HL-60 (cell line): ENCODE data around the gene DENND1A.

Source experiments
- DNase-seq, 2 experiments: peaks; one replicate each; pipeline ENCODE4 v3.0.0-alpha.2; 2010 to 2020; ENCODE audit warnings: low read depth in 1 of 2, low spot score in 1 of 2
- H3K27ac ChIP-seq: fragments of 250-450 bp; sonication (Bioruptor Pico); replicated peaks from 2 replicates; pipeline ENCODE4 v1.5.1; 2020; ENCODE audit warnings: mild to moderate bottlenecking, moderate library complexity
- H3K27me3 ChIP-seq: fragments of 250-450 bp; sonication (Bioruptor Pico); 2 replicates; pipeline ENCODE4 v1.5.1; 2021; ENCODE audit warnings: mild to moderate bottlenecking, moderate library complexity; ENCODE audit not compliant: insufficient read depth, poor library complexity, severe bottlenecking
- H3K4me3 ChIP-seq: replicated peaks from 2 replicates; pipeline ENCODE4 v1.5.1; 2011; ENCODE audit warnings: mild to moderate bottlenecking, control low read depth, low read length; ENCODE audit not compliant: insufficient read depth
- GABPA ChIP-seq: IDR thresholded peaks from 2 replicates; pipeline ENCODE4 v1.6.1; 2012; ENCODE audit warnings: low read depth
- POLR2AphosphoS5 ChIP-seq: IDR thresholded peaks from 2 replicates; pipeline ENCODE4 v1.6.1; 2012; ENCODE audit warnings: low read depth
- SPI1 ChIP-seq: IDR thresholded peaks from 2 replicates; pipeline ENCODE4 v1.6.1; 2012; ENCODE audit warnings: low read depth, mild to moderate bottlenecking, borderline replicate concordance
- TF ChIP-seq, protein P1 (sequence below): IDR thresholded peaks from one replicate; pipeline ENCODE4 v1.5.1; 2011; ENCODE audit warnings: low read length, control low read depth, inconsistent platforms; ENCODE audit not compliant: insufficient read depth
- TF ChIP-seq, protein P2 (sequence below): IDR thresholded peaks from 2 replicates; pipeline ENCODE4 v1.6.1; 2012; ENCODE audit warnings: low read depth; ENCODE audit not compliant: insufficient replicate concordance

The DENND1A gene

DNA sequence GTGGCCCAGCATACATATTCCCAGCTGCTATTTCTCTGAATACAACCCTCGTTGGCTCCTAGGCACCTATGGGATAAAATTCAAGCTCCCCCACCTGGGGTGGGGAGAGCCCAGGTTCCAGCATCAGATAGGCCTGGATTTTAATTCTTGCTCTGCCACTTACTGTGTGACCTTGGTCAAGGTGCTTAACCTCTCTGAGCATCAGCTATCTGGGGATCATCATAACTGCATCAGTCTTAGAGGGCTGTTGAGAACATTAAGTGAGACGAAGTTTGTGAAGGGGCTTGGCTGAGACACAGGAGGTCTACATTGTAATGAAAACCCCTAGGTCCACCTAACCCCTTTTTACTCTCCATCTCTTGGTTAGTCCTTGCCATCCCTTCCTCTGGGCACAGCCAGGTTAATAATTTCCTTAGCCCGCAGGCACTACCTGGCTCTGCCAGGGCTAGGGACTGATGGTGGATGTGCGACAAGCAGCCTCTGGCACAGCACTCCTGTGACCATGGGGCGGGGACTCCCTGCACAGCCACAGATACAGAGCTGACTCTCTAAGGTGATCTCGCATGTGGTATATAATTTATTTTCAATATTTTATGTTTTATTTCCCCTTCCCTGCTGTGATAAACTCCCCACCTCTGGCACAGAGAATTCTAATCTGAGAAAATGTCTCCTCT lies 505.2 kb downstream of the DENND1A start:
- Histone ChIP-seq H3K4me3 (no peak overlapping the region), H3K27me3 (no peaks in the 10 kb centered on the region), H3K27ac (no peak overlapping the region)
- DNase-seq, result no peak
- TF ChIP-seq GABPA (no peak), SPI1 (no peak), POLR2AphosphoS5 (no peak)
- TF ChIP-seq, protein P1, sequence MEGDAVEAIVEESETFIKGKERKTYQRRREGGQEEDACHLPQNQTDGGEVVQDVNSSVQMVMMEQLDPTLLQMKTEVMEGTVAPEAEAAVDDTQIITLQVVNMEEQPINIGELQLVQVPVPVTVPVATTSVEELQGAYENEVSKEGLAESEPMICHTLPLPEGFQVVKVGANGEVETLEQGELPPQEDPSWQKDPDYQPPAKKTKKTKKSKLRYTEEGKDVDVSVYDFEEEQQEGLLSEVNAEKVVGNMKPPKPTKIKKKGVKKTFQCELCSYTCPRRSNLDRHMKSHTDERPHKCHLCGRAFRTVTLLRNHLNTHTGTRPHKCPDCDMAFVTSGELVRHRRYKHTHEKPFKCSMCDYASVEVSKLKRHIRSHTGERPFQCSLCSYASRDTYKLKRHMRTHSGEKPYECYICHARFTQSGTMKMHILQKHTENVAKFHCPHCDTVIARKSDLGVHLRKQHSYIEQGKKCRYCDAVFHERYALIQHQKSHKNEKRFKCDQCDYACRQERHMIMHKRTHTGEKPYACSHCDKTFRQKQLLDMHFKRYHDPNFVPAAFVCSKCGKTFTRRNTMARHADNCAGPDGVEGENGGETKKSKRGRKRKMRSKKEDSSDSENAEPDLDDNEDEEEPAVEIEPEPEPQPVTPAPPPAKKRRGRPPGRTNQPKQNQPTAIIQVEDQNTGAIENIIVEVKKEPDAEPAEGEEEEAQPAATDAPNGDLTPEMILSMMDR, result no peak
- TF ChIP-seq, protein P2, sequence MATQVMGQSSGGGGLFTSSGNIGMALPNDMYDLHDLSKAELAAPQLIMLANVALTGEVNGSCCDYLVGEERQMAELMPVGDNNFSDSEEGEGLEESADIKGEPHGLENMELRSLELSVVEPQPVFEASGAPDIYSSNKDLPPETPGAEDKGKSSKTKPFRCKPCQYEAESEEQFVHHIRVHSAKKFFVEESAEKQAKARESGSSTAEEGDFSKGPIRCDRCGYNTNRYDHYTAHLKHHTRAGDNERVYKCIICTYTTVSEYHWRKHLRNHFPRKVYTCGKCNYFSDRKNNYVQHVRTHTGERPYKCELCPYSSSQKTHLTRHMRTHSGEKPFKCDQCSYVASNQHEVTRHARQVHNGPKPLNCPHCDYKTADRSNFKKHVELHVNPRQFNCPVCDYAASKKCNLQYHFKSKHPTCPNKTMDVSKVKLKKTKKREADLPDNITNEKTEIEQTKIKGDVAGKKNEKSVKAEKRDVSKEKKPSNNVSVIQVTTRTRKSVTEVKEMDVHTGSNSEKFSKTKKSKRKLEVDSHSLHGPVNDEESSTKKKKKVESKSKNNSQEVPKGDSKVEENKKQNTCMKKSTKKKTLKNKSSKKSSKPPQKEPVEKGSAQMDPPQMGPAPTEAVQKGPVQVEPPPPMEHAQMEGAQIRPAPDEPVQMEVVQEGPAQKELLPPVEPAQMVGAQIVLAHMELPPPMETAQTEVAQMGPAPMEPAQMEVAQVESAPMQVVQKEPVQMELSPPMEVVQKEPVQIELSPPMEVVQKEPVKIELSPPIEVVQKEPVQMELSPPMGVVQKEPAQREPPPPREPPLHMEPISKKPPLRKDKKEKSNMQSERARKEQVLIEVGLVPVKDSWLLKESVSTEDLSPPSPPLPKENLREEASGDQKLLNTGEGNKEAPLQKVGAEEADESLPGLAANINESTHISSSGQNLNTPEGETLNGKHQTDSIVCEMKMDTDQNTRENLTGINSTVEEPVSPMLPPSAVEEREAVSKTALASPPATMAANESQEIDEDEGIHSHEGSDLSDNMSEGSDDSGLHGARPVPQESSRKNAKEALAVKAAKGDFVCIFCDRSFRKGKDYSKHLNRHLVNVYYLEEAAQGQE, result no peak

DNA sequence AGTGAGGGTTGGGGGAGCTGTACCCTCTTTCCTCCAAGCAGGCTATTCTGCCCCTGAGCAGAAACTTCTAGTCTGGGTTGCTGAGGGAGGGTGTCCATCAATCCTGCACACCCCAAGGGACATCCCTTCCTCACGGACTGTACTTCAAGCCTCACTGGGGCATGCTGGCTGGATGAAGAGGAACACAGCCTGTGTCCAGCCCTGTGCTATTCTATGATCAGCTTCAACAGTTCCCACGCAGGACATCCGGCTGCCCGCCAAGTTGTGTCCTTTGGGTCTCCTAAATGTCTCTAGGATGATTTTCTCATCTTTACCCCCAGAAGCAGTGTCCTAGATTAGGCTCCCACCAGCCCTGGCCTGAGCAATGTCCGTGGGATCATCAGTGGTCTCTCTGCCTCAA lies 505.8 kb downstream of the DENND1A start:
- DNase-seq, result no peak
- H3K27me3 ChIP-seq, result no peaks in the 10 kb centered on the region
- no peak overlapping the region for H3K4me3 ChIP-seq
- TF ChIP-seq, protein P1, result no peak
- TF ChIP-seq SPI1 (no peak), GABPA (no peak), POLR2AphosphoS5 (no peak)
- TF ChIP-seq, protein P2, result no peak
- H3K27ac ChIP-seq, result no peak overlapping the region

DNA sequence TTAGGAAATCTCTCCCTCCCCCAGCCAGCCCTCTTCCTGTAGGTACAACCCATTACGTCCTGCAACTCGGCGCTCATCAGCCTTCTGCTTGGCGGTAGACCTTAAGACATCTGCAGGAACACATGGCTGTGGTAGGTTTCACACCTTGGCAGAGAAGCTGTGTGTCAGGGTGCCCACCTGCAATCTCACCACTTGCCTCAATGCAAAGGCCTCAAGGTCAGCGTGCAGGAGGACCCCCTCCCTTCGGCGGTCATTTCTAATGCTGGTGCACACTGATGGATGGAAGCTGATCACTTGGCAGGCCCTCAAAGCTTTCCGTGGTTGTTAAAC lies 506.6 kb downstream of the DENND1A start:
- no peak for DNase-seq
- Histone ChIP-seq H3K4me3 (no peak overlapping the region), H3K27me3 (no peaks in the 10 kb centered on the region), H3K27ac (no peak overlapping the region)
- TF ChIP-seq, protein P2, result no peak
- TF ChIP-seq GABPA (no peak), SPI1 (no peak), POLR2AphosphoS5 (no peak)
- TF ChIP-seq, protein P1, result no peak
